PC-3 (cell line): ENCODE data around the gene FUT6. TPM values are rescaled to one million over a fixed set of nuclear protein-coding genes. Genes with fewer than 3 reads are reported as not detected.
"Not testable (repeated sequence)": the region's sequence is repeated elsewhere in the genome, so short reads cannot be mapped to it uniquely, and the experiment has no call there.

ENCODE experiments used
- ATAC-seq: fragments of 200-7000 bp; cut with Tn5 transposase; 2 replicates; pipeline ENCODE4 v1.9.1; 2020; ENCODE audit warnings: mild to moderate bottlenecking, moderate library complexity
- BruUV-seq: library from RNA; stranded (reverse); fragments of 400-500 nt; replicated peaks from 2 replicates; lab custom pipeline; 2021; lab: Mats Ljungman, UMichigan
- CTCF ChIA-PET: fragments of 300-600 bp; sonication (Branson Sonifier 250); formaldehyde crosslinking; loops from one replicate; lab custom pipeline; 2022; ENCODE audit warnings: antibody characterized with exemption; lab: Charles Lee
- POLR2A ChIA-PET: fragments of 300-600 bp; sonication (Branson Sonifier 250); formaldehyde crosslinking; loops from one replicate; lab custom pipeline; 2022; ENCODE audit warnings: antibody characterized with exemption; ENCODE audit not compliant: unreplicated experiment; lab: Charles Lee
- DNase-seq: peaks from one replicate; pipeline ENCODE4 v3.0.0-alpha.2; 2015
- H2AFZ ChIP-seq: fragments of 300-600 bp; sonication (generic); 2 replicates; pipeline ENCODE4 v1.6.0; 2016; ENCODE audit warnings: antibody characterized with exemption, low read length
- H3F3A ChIP-seq: fragments of 300-600 bp; sonication (generic); one replicate; pipeline ENCODE4 v1.6.0; 2017; ENCODE audit warnings: antibody characterized with exemption, low read length, control low read depth, mild to moderate bottlenecking; ENCODE audit not compliant: unreplicated experiment
- H3K27ac ChIP-seq: fragments of 300-600 bp; sonication (generic); 2 replicates; pipeline ENCODE4 v1.5.1; 2016; ENCODE audit warnings: mild to moderate bottlenecking, low read length
- H3K27me3 ChIP-seq: fragments of 300-600 bp; sonication (generic); 2 replicates; pipeline ENCODE4 v1.6.1; 2016; ENCODE audit warnings: low read length, mixed read lengths
- H3K36me3 ChIP-seq: fragments of 300-600 bp; sonication (generic); 2 replicates; pipeline ENCODE4 v1.6.1; 2016; ENCODE audit warnings: low read depth, mixed run types, low read length, mixed read lengths
- H3K4me1 ChIP-seq: fragments of 300-600 bp; sonication (generic); 2 replicates; pipeline ENCODE4 v1.5.1; 2016; ENCODE audit warnings: low read length; ENCODE audit not compliant: insufficient read depth
- H3K4me2 ChIP-seq: fragments of 300-600 bp; sonication (generic); 2 replicates; pipeline ENCODE4 v1.6.0; 2016; ENCODE audit warnings: low read length
- H3K4me3 ChIP-seq: fragments of 300-600 bp; sonication (generic); 2 replicates; pipeline ENCODE4 v1.5.1; 2016; ENCODE audit warnings: mild to moderate bottlenecking, low read length, mixed read lengths
- H3K79me2 ChIP-seq: fragments of 300-600 bp; sonication (generic); 2 replicates; pipeline ENCODE4 v1.6.1; 2017; ENCODE audit warnings: low read length, mixed read lengths
- H3K9ac ChIP-seq: fragments of 300-600 bp; sonication (generic); 2 replicates; pipeline ENCODE4 v1.6.0; 2016; ENCODE audit warnings: mild to moderate bottlenecking, low read length
- H3K9me2 ChIP-seq: fragments of 300-600 bp; sonication (generic); replicated peaks from 2 replicates; pipeline ENCODE4 v1.6.1; 2016; ENCODE audit warnings: mixed run types, low read length, mixed read lengths
- H3K9me3 ChIP-seq: fragments of 300-600 bp; sonication (generic); 2 replicates; pipeline ENCODE4 v1.6.1; 2016; ENCODE audit warnings: low read length, mixed read lengths
- H4K20me1 ChIP-seq: fragments of 300-600 bp; sonication (generic); 2 replicates; pipeline ENCODE4 v1.6.1; 2016; ENCODE audit warnings: low read length, mixed read lengths
- EZH2 ChIP-seq: fragments of 300-600 bp; sonication (generic); IDR thresholded peaks from one replicate; pipeline ENCODE4 v1.6.1; 2017; ENCODE audit warnings: antibody characterized with exemption, mild to moderate bottlenecking, low read length; ENCODE audit not compliant: unreplicated experiment
- EZH2phosphoT487 ChIP-seq: fragments of 300-600 bp; sonication (generic); IDR thresholded peaks from 2 replicates; pipeline ENCODE4 v1.6.1; 2018; ENCODE audit warnings: mild to moderate bottlenecking, antibody characterized with exemption, low read length, borderline replicate concordance
- intact Hi-C: fragments of 100-400 bp; cut with micrococcal nuclease; formaldehyde crosslinking; loops from 2 replicates; pipeline ENCODE4 v1.9.0; 2023
- total RNA-seq: library from RNA; depleted of rRNA; stranded (reverse); fragments of >200 nt; gene quantifications from 2 replicates; pipeline ENCODE4 v1.2.3, GENCODE V29; 2014
- TF ChIP-seq, protein P1 (sequence below): fragments of 300-600 bp; sonication (generic); conservative IDR thresholded peaks from 2 replicates; pipeline ENCODE4 v1.5.1; 2017; ENCODE audit warnings: antibody characterized with exemption, low read depth, mild to moderate bottlenecking, low read length

FUT6 gene
- total RNA-seq, 1 experiment from 2014 or later: 0.69 TPM

DNA sequence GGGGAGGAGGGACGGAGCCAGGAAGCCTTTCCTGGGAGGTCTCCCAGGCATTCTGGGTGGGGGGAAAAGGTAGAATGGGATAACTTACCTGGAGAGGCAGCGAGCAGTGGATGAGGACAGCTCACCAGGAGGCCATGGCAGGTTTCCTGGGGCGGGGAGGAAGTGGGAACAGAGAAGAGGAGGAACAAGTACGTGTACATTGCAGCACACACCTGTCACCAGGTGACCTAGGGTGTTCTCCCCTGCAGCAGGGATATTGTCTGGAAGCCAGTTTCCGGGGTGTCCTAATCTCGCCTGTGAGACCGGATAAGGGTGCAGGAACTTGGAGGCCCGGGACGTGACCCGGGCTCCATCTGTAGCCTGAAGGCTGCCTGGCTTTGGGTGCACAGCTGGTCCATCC lies 11.8 kb upstream of the FUT6 start, which contains the start of gene FUT3:
Gene FUT3 (minus strand): TSS at position 148 of the 400 bp plus-strand sequence.
- DNase-seq: peak; percentile 64
- CTCF ChIA-PET: no interaction called here

DNA sequence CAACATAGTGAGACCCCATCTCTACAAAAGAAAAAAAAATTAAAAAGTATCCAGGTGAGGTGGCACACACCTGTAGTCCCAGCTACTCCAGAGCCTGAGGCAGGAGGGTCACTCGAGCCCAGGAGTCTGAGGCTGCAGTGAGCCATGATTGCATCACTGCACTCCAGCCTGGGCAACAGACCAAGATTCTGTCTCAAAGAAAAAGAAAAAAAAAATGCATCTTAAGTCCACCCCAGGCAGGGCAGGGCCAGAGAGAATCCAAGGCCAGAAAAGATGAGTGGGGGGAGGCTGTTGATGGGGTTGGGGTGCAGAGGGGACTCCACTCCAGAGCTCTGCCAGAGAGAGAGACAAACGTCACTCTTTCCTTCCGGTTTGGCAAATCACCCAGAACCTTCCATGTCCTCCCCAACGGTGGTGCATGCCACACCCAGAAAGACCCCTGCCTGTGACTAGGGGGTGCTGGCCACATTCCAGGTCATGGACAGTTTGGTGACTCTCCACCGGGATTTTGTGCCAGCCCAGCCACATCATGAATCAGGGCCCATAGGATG lies 11.3 kb upstream of the FUT6 start:
- Histone ChIP-seq H4K20me1 (no peaks in the 10 kb centered on the region), H3K79me2 (no peaks in the 10 kb centered on the region), H2AFZ (peak overlapping the region; percentile 61), H3F3A (no peaks in the 10 kb centered on the region), H3K36me3 (no peaks in the 10 kb centered on the region), H3K27me3 (no peaks in the 10 kb centered on the region; the same call in 1 of the 2 replicates), H3K4me3 (peak overlapping the region; percentile 46), H3K4me2 (peak overlapping the region; percentile 74), H3K27ac (peak overlapping the region; percentile 61), H3K4me1 (peaks cover 18% of the 10 kb centered on the region), H3K9me2 (no peaks in the 10 kb centered on the region), H3K9ac (no peak overlapping the region), H3K9me3 (no peaks in the 10 kb centered on the region)
- intact Hi-C loops: no loop called here
- POLR2A ChIA-PET: interaction anchor here (0.6 kb wide), 1 partner anchor 63 kb away, joined by 3 read pairs; the partner anchor contains the start of gene CAPS
- TF ChIP-seq, protein P1, sequence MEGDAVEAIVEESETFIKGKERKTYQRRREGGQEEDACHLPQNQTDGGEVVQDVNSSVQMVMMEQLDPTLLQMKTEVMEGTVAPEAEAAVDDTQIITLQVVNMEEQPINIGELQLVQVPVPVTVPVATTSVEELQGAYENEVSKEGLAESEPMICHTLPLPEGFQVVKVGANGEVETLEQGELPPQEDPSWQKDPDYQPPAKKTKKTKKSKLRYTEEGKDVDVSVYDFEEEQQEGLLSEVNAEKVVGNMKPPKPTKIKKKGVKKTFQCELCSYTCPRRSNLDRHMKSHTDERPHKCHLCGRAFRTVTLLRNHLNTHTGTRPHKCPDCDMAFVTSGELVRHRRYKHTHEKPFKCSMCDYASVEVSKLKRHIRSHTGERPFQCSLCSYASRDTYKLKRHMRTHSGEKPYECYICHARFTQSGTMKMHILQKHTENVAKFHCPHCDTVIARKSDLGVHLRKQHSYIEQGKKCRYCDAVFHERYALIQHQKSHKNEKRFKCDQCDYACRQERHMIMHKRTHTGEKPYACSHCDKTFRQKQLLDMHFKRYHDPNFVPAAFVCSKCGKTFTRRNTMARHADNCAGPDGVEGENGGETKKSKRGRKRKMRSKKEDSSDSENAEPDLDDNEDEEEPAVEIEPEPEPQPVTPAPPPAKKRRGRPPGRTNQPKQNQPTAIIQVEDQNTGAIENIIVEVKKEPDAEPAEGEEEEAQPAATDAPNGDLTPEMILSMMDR: no peak
- no peak for TF ChIP-seq EZH2
- TF ChIP-seq EZH2phosphoT487: no peak
- ATAC-seq (peak; percentile 81), DNase-seq (peak; percentile 90)
- TSS peak; percentile 56 for BruUV-seq
- CTCF ChIA-PET: no interaction called here

More for the DNA sequence above, 11.8 kb upstream of the FUT6 start, which contains the start of gene FUT3:
- Histone ChIP-seq H3K27me3 (no peaks in the 10 kb centered on the region; the same call in 1 of the 2 replicates), H3K4me2 (peak within 1 kb of the TSS; percentile 74), H3K9me3 (no peaks in the 10 kb centered on the region), H3K36me3 (no peaks in the 10 kb centered on the region), H3K27ac (peak within 1 kb of the TSS; percentile 61), H3F3A (no peaks in the 10 kb centered on the region), H3K4me1 (peaks cover 18% of the 10 kb centered on the region), H3K9ac (no peak within 1 kb of the TSS), H3K9me2 (no peaks in the 10 kb centered on the region), H2AFZ (peak within 1 kb of the TSS; percentile 61), H3K4me3 (peak within 1 kb of the TSS; percentile 46), H4K20me1 (no peaks in the 10 kb centered on the region), H3K79me2 (no peaks in the 10 kb centered on the region)
- ATAC-seq: peak; percentile 69
- POLR2A ChIA-PET: interaction anchor here (0.6 kb wide), 1 partner anchor 63 kb away, joined by 3 read pairs; the partner anchor contains the start of gene CAPS
- TF ChIP-seq, protein P1: no peak
- TF ChIP-seq EZH2: no peak
- TF ChIP-seq EZH2phosphoT487: no peak
- intact Hi-C loops: no loop called here
- no TSS peak for BruUV-seq

DNA sequence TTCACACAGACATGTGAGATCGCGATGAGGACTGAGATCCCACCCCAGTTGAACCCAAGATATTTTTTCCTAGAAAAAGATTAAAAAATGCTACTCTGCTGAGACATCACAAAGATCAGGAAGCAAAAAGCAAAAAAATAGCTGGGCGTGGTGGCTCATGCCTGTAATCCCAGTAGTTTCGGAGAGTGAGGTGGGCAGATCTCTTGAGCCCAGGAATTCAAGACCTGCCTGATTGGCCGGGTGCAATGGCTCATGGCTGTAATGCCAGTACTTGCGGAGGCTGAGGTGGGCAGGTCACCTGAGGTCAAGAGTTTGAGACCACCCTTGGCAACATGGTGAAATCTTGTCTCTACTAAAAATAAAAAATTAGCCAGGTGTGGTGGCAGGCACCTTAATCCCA lies 10.7 kb upstream of the FUT6 start:
- no peaks in the 10 kb centered on the region for H3K9me3 ChIP-seq
- no peaks in the 10 kb centered on the region for H3K27me3 ChIP-seq
- POLR2A ChIA-PET: no interaction called here
- H2AFZ ChIP-seq: no peak overlapping the region
- CTCF ChIA-PET: no interaction called here
- no peak overlapping the region; the same call in 1 of the 2 replicates for H3K4me3 ChIP-seq
- intact Hi-C loops: no loop called here
- H3K27ac ChIP-seq: 0 out of 2 replicates have a peak overlapping the region, but pooled peaks have one; percentile 7
- DNase-seq: peak; percentile 22
- H3K9ac ChIP-seq: no peak overlapping the region
- no peaks in the 10 kb centered on the region for H3K79me2 ChIP-seq
- H3K4me2 ChIP-seq: peak overlapping the region; percentile 74
- no TSS peak for BruUV-seq
- peaks cover 18% of the 10 kb centered on the region for H3K4me1 ChIP-seq
- H3K9me2 ChIP-seq: no peaks in the 10 kb centered on the region
- no peaks in the 10 kb centered on the region for H3F3A ChIP-seq
- no peak for TF ChIP-seq EZH2
- TF ChIP-seq EZH2phosphoT487: no peak
- TF ChIP-seq, protein P1: no peak
- H4K20me1 ChIP-seq: no peaks in the 10 kb centered on the region
- no peaks in the 10 kb centered on the region for H3K36me3 ChIP-seq
- no peak for ATAC-seq

DNA sequence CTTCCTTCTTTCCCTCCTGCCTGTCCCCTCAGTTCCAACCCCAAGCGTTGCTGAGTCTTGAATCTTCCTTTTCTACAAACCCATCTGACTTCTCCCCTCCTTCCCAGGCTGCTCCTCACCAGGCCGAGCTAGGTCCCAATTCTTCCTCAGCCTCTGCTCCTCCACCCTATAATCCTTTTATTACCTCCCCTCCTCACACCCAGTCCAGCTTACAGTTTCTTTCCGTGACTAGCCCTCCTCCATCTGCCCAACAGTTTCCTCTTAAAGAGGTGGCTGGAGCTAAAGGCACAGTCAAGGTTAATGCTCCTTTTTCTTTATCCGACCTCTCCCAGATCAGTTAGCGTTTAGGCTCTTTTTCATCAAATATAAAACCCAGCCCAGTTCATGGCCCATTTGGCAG lies 9.1 kb upstream of the FUT6 start:
- BruUV-seq, intact Hi-C loops, H3K9me2 ChIP-seq, H2AFZ ChIP-seq, H4K20me1 ChIP-seq, H3F3A ChIP-seq, H3K79me2 ChIP-seq, DNase-seq, POLR2A ChIA-PET, H3K4me2 ChIP-seq, H3K36me3 ChIP-seq, ATAC-seq, H3K4me3 ChIP-seq, H3K27ac ChIP-seq, CTCF ChIA-PET, H3K27me3 ChIP-seq, H3K9me3 ChIP-seq, H3K9ac ChIP-seq: not testable (repeated sequence)
- H3K4me1 ChIP-seq: peaks cover 18% of the 10 kb centered on the region
